Esophagus (tissue), 2 donors: ENCODE measurements around the gene REP15. TPM values are rescaled to one million over a fixed set of nuclear protein-coding genes. Genes with fewer than 3 reads are reported as not detected.
"Not testable (repeated sequence)": the region's sequence is repeated elsewhere in the genome, so short reads cannot be mapped to it uniquely, and the experiment has no call there.

Source experiments
- H3K27ac ChIP-seq, 2 donors: one replicate each; pipeline ENCODE4 v1.5.1; 2013; ENCODE audit warnings: low read depth in 2 of 2, mild to moderate bottlenecking in 2 of 2, inconsistent platforms in 1 of 2, low read length in 1 of 2, moderate library complexity in 1 of 2
- H3K27me3 ChIP-seq, 2 donors: one replicate each; pipeline ENCODE4 v1.6.1; 2013; ENCODE audit warnings: low read length in 2 of 2, control low read depth in 1 of 2, mild to moderate bottlenecking in 1 of 2; ENCODE audit not compliant: insufficient read depth in 2 of 2, control insufficient read depth in 1 of 2
- H3K36me3 ChIP-seq, 2 donors: one replicate each; pipeline ENCODE4 v1.6.1; 2013; ENCODE audit warnings: low read length in 1 of 2; ENCODE audit not compliant: control insufficient read depth in 2 of 2, insufficient read depth in 2 of 2
- H3K4me1 ChIP-seq, 2 donors: one replicate each; pipeline ENCODE4 v1.6.1; 2013; ENCODE audit warnings: low read length in 1 of 2; ENCODE audit not compliant: control insufficient read depth in 2 of 2, insufficient read depth in 2 of 2
- H3K4me3 ChIP-seq, 2 donors: one replicate each; pipeline ENCODE4 v1.5.1; 2013; ENCODE audit warnings: low read length in 2 of 2, mild to moderate bottlenecking in 2 of 2, low read depth in 1 of 2, moderate library complexity in 1 of 2
- H3K9me3 ChIP-seq, 2 donors: one replicate each; pipeline ENCODE4 v1.6.1; 2013; ENCODE audit warnings: mild to moderate bottlenecking in 2 of 2, low read depth in 1 of 2, low read length in 1 of 2, moderate library complexity in 1 of 2; ENCODE audit not compliant: control insufficient read depth in 2 of 2, insufficient read depth in 1 of 2
- WGBS, 2 donors: extraction: QIAGEN DNeasy Blood & Tissue Kit; methylation state at CpG; one replicate each; pipeline ENCODE4 v1.1.7; 2013; 5-methylcytosine and 5-hydroxymethylcytosine counted together
- polyA plus RNA-seq, 2 donors: library from polyadenylated mRNA; stranded (reverse); fragments of 200-250 nt; gene quantifications; one replicate each; pipeline ENCODE4 v1.2.3, GENCODE V29; 2013
- donor health status: healthy with polysubstance abuse.
- donor health status: Bipolar disorder and iron deficiency.

REP15 gene, protein sequence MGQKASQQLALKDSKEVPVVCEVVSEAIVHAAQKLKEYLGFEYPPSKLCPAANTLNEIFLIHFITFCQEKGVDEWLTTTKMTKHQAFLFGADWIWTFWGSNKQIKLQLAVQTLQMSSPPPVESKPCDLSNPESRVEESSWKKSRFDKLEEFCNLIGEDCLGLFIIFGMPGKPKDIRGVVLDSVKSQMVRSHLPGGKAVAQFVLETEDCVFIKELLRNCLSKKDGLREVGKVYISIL
- polyA plus RNA-seq: 1 to 10 TPM in 1 of 2 donors, under 1 TPM in 1; 0.49 to 1.6 TPM

- no peaks in the 10 kb centered on the region for H3K4me1 ChIP-seq
Measured at GRCh38 chr12:27696293-27696652, at the start of gene REP15. REP15 (plus strand) TSS chr12:27696447; CDS start chr12:27696563, 116 bp downstream.

GRCh38 chr12:27650011-27650410 is 46.2 kb upstream of the REP15 start:
- WGBS, 2 donors: 94 to 96% methylated on average over 1 of the region's 1 CpG
- Histone ChIP-seq H3K4me1 (no peaks in the 10 kb centered on the region), H3K36me3 (peaks cover 0 to 2% of the 10 kb centered on the region in 2 donors), H3K9me3 (no peaks in the 10 kb centered on the region), H3K27me3 (no peaks in the 10 kb centered on the region), H3K4me3 (no peak overlapping the region), H3K27ac (no peak overlapping the region)

More at GRCh38 chr12:27696293-27696652, at the start of gene REP15:
- H3K27ac ChIP-seq: no peak within 1 kb of the TSS
- 72% methylated on average over 5 of the region's 5 CpGs for WGBS, 2 donors
- H3K27me3 ChIP-seq: no peaks in the 10 kb centered on the region
- no peak within 1 kb of the TSS for H3K4me3 ChIP-seq
- H3K36me3 ChIP-seq: peaks cover 0 to 5% of the 10 kb centered on the region in 2 donors
- no peaks in the 10 kb centered on the region for H3K9me3 ChIP-seq

DNA sequence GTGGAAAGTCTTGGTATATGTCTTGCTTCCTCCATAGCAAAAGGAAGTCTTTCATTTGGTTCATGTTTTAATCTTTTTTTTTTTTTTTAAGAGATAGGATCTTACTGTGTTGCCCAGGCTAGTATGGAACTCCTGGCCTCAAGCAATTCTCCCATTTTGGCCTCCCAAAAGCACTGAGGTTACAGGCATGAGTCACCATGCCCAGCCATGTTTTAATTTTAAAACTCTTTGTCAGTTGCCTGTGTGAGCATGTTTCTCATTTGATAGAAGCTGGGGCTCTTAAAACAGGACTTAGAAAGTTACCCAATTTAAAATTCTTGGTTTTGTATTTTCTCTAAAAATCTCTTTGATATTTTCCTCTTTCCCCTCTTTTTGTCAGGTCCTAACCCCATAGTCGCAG is 45.0 kb upstream of the REP15 start:
- H3K9me3 ChIP-seq: no peaks in the 10 kb centered on the region
- 91 to 96% methylated on average over 1 of the region's 1 CpG for WGBS, 2 donors
- no peaks in the 10 kb centered on the region for H3K4me1 ChIP-seq
- H3K4me3 ChIP-seq: no peak overlapping the region
- H3K27me3 ChIP-seq: no peaks in the 10 kb centered on the region
- peaks cover 0 to 2% of the 10 kb centered on the region in 2 donors for H3K36me3 ChIP-seq
- no peak overlapping the region for H3K27ac ChIP-seq

GRCh38 chr12:27652174-27652763 is 44.0 kb upstream of the REP15 start:
- Histone ChIP-seq H3K27me3 (no peaks in the 10 kb centered on the region), H3K27ac (no peak overlapping the region)
- 50 to 51% methylated on average over 1 of the region's 1 CpG for WGBS, 2 donors

GRCh38 chr12:27653661-27654060 is 42.6 kb upstream of the REP15 start:
- Histone ChIP-seq H3K36me3 (peaks cover 0 to 5% of the 10 kb centered on the region in 2 donors), H3K27ac (no peak overlapping the region), H3K4me1 (no peaks in the 10 kb centered on the region), H3K27me3 (no peaks in the 10 kb centered on the region), H3K9me3 (no peaks in the 10 kb centered on the region), H3K4me3 (no peak overlapping the region)

More at GRCh38 chr12:27652174-27652763, 44.0 kb upstream of the REP15 start:
- H3K4me1 ChIP-seq: no peaks in the 10 kb centered on the region
- no peaks in the 10 kb centered on the region for H3K9me3 ChIP-seq
- no peak overlapping the region for H3K4me3 ChIP-seq
- H3K36me3 ChIP-seq: peaks cover 0 to 5% of the 10 kb centered on the region in 2 donors

GRCh38 chr12:27655476-27655875 is 40.8 kb upstream of the REP15 start:
- not testable (repeated sequence) for H3K36me3 ChIP-seq, H3K27me3 ChIP-seq, H3K4me3 ChIP-seq, H3K9me3 ChIP-seq, H3K27ac ChIP-seq, H3K4me1 ChIP-seq
- WGBS, 2 donors: 81 to 84% methylated on average over 3 of the region's 3 CpGs

- H3K27me3 ChIP-seq: no peaks in the 10 kb centered on the region
- no peak overlapping the region for H3K4me3 ChIP-seq
- H3K27ac ChIP-seq: no peak overlapping the region
- 86 to 95% methylated on average over 4 of the region's 4 CpGs for WGBS, 2 donors
- no peaks in the 10 kb centered on the region for H3K9me3 ChIP-seq
- peaks cover 8 to 9% of the 10 kb centered on the region in 2 donors for H3K36me3 ChIP-seq
- H3K4me1 ChIP-seq: no peaks in the 10 kb centered on the region
Measured at GRCh38 chr12:27657296-27657695, 39.0 kb upstream of the REP15 start.

DNA sequence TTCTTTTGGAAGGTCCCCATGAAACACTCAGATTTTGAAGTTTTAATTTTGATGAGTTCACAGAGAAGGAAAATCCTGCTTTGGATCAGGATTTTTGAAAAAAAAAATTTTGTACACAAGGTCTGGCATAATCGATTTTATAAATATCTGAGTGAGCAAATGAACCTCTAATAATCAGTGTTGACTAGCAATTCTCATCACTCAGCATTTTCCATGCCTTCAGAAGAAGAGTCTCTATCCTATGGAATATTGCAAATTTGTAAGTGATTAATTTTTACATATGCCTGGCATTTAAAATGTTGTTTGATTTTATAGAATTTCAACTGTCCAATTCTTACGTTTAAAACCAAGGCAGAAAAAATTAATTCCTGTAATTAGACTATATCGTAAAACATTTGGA is 30.5 kb upstream of the REP15 start:
- Histone ChIP-seq H3K4me3 (no peak overlapping the region), H3K27ac (no peak overlapping the region), H3K9me3 (no peaks in the 10 kb centered on the region), H3K36me3 (peaks cover 11 to 22% of the 10 kb centered on the region in 2 donors), H3K27me3 (no peaks in the 10 kb centered on the region), H3K4me1 (no peaks in the 10 kb centered on the region)
- 78 to 88% methylated on average over 3 of the region's 3 CpGs for WGBS, 2 donors

- H3K4me1 ChIP-seq: no peaks in the 10 kb centered on the region
- no peaks in the 10 kb centered on the region for H3K27me3 ChIP-seq
- no peaks in the 10 kb centered on the region for H3K9me3 ChIP-seq
- no peak overlapping the region for H3K27ac ChIP-seq
- no peak overlapping the region for H3K4me3 ChIP-seq
- 53 to 55% methylated on average over 3 of the region's 3 CpGs for WGBS, 2 donors
- H3K36me3 ChIP-seq: peaks cover 8 to 16% of the 10 kb centered on the region in 2 donors
Measured at GRCh38 chr12:27666510-27666909, 29.7 kb upstream of the REP15 start.

- no peaks in the 10 kb centered on the region for H3K9me3 ChIP-seq
- WGBS, 2 donors: 88 to 89% methylated on average over 6 of the region's 6 CpGs
- no peaks in the 10 kb centered on the region for H3K27me3 ChIP-seq
- no peak overlapping the region for H3K4me3 ChIP-seq
- H3K27ac ChIP-seq: no peak overlapping the region
- peaks cover 5 to 14% of the 10 kb centered on the region in 2 donors for H3K36me3 ChIP-seq
- no peaks in the 10 kb centered on the region for H3K4me1 ChIP-seq
Measured at GRCh38 chr12:27667540-27667939, 28.7 kb upstream of the REP15 start.
